ENCODE measurements around the gene STK24. TPM values are rescaled to one million over a fixed set of nuclear protein-coding genes. Genes with fewer than 3 reads are reported as not detected.
"Not testable (repeated sequence)": the region's sequence is repeated elsewhere in the genome, so short reads cannot be mapped to it uniquely, and the experiment has no call there.

The STK24 gene
- total RNA-seq (10 to 100 TPM; 27.2 to 38.7 (median 33.9) TPM), polyA plus RNA-seq (10 to 100 TPM; 28.2 to 58.1 (median 39.6) TPM)
- long read RNA-seq, donor 1, full-length matches to known transcripts: 23 of 27 reads
- long read RNA-seq, donor 1, partial matches to known transcripts: 1 of 27 reads
- long read RNA-seq, donor 1, other reads (novel, unspliced or antisense): 3 of 27 reads
- long read RNA-seq, donor 2, full-length matches to known transcripts: 35 of 44 reads
- long read RNA-seq, donor 2, partial matches to known transcripts: 5 of 44 reads
- long read RNA-seq, donor 2, other reads (novel, unspliced or antisense): 4 of 44 reads

DNA sequence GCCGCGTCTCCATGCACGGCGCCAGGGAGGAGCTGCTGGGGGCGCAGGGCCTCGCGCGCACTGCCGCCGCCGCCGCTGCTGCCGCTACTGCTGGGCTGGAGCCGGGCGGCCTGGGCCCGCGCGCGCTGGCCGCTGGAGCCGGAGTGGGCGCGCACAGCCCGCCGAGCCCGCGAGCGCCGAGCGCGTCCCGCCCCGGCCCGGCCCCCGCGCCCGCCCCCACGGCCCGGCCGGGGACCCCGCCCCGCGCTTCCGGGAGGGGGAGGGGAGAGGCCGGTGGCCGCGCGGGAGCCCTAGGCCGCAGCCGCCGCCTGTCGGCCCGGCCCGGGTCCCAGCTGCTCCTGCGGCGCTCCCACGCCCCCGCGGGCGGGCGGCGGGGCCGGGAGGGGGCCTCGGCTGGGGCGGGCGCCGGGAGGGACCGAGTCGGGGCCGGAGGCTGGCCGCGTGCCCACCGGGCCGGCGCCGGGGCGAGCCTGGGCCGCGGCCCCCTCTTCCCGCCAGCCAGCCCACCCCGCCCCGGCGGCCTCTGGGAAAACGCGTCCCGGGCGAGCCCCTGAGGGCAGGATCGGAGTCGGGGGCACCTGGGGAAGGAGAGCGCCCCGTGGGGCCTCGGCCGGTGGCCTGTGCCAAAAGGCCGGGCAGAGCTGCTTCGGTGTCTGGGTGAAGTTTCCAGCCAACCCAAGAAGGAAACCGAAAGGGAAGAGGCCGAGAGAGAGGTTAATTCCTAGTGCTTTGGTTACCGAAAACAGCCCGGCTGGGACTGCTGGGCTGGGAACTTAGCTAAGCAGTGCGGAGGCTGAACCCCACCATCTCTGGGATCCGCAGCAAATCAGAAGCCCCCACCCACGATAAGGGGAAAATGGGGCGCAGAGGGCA is at the start of gene STK24:
Gene STK24, minus strand, starts transcription at position 145 of the 873 bp plus-strand sequence. CDS start 321 bp downstream, outside the sequence.
- Histone ChIP-seq H3K4me1 (peaks cover 31% of the 10 kb centered on the region), H3K27me3 (ENCODE audit: insufficient read depth in 3 of 3, low read length in 2 of 3) (no peaks in the 10 kb centered on the region), H3K36me3 (ENCODE audit: insufficient read depth in 1 of 2, low read depth in 1 of 2) (no peaks in the 10 kb centered on the region), H3K4me3 (peak within 1 kb of the TSS; percentile 98), H3K9me3 (no peaks in the 10 kb centered on the region), H3K27ac (peak within 1 kb of the TSS; percentile 97)
- DNase-seq (peak; percentile 82 to 84), ATAC-seq (peak; percentile 76 to 89 (median 82))
- intact Hi-C loops (cut with DNase I): loop anchor here (5.0 kb wide), 4 partner anchors 70 to 130 kb away; no protein-coding TSS in a partner anchor
- TF ChIP-seq, protein P1, sequence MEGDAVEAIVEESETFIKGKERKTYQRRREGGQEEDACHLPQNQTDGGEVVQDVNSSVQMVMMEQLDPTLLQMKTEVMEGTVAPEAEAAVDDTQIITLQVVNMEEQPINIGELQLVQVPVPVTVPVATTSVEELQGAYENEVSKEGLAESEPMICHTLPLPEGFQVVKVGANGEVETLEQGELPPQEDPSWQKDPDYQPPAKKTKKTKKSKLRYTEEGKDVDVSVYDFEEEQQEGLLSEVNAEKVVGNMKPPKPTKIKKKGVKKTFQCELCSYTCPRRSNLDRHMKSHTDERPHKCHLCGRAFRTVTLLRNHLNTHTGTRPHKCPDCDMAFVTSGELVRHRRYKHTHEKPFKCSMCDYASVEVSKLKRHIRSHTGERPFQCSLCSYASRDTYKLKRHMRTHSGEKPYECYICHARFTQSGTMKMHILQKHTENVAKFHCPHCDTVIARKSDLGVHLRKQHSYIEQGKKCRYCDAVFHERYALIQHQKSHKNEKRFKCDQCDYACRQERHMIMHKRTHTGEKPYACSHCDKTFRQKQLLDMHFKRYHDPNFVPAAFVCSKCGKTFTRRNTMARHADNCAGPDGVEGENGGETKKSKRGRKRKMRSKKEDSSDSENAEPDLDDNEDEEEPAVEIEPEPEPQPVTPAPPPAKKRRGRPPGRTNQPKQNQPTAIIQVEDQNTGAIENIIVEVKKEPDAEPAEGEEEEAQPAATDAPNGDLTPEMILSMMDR (IDR thresholded peaks at IDR 0.05): no peak
- WGBS, 3 donors: 0 to 1% (median 0%) methylated on average over 31 to 98 of the region's 103 CpGs

DNA sequence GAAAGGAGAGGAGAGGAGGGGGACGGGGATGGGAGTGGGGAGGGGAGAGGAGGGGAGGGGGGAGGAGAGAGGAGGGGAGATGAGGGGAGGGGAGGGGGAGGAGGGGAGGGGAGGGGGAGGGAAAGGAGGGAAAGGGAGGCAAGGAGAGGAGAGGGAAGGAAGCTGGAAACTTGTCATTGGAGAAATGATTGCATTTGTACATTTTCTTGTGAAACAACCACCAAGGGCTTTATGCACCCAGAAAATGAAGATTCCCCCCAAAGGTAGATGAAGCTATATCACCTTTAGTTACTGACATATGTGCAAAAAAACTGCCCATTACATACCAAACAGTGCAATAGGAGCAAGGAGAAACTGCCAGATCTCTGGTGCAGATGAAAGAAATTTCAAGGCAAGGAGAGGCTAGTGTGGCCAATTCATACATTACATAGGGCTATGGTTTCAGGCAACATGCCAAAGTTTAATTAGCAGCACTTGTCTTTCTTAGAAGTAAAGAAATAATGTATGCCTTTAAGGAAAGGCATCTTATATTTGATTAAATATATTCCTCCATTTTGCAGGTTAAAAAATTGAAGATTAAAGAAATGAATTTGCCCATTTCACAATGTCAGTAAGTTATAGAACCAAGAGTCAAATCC is 49.5 kb upstream of the STK24 start:
- no peak overlapping the region for H3K27ac ChIP-seq
- TF ChIP-seq, protein P1 (IDR thresholded peaks at IDR 0.05): no peak
- intact Hi-C loops (cut with DNase I): no loop called here
- no peak for ATAC-seq
- no CpG with 5 or more reads among the region's 1 CpG for WGBS, 3 donors
- H3K4me1 ChIP-seq: no peaks in the 10 kb centered on the region
- DNase-seq: no peak
- no peaks in the 10 kb centered on the region for H3K9me3 ChIP-seq
- H3K27me3 ChIP-seq (ENCODE audit: insufficient read depth in 3 of 3, low read length in 2 of 3): no peaks in the 10 kb centered on the region
- H3K4me3 ChIP-seq: no peak overlapping the region
- no peaks in the 10 kb centered on the region for H3K36me3 ChIP-seq (ENCODE audit: insufficient read depth in 1 of 2, low read depth in 1 of 2)

DNA sequence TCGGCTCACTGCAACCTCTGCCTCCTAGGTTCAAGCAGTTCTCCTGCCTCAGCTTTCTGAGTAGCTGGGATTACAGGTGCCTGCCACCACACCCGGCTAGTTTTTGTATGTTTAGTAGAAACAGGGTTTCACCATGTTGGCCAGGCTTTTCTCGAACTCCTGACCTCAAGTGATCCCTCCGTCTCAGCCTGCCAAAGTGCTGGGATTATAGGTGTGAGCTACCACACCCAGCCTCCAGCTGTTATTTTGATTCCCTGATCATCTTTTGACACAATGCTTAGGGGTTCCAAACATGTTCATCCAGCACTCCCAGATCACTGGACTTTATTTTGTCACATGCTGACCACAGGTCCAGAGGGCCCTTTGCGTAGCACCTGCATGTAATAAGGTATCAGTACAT is 47.7 kb upstream of the STK24 start:
- H3K9me3 ChIP-seq; intact Hi-C loops (cut with DNase I); H3K36me3 ChIP-seq (ENCODE audit: insufficient read depth in 1 of 2, low read depth in 1 of 2); DNase-seq; H3K4me3 ChIP-seq; H3K27ac ChIP-seq; ATAC-seq; H3K4me1 ChIP-seq; H3K27me3 ChIP-seq (ENCODE audit: insufficient read depth in 3 of 3, low read length in 2 of 3): not testable (repeated sequence)
- WGBS, 3 donors: 48 to 64% (median 49%) methylated on average over 5 of the region's 5 CpGs

DNA sequence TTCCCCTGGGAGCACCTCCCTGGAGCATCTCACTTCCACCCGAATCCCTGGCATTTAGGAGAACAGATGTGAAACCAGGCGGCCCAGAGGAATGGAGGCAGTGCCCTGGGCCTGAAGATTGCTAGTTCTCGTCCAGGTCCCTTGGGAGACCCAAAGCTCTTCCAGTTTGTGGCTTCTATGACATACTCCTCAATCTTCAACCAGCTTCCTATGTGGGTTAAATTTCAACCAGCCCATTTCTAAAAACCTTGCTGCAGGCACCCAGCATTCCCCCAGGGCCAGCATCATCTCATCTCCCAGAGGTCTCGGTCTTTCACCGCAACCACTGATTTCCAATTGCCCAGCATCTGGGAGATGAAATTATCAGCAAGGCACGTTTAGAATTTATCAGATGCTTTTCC is 46.0 kb upstream of the STK24 start:
- H3K36me3 ChIP-seq (ENCODE audit: insufficient read depth in 1 of 2, low read depth in 1 of 2): no peaks in the 10 kb centered on the region
- no peaks in the 10 kb centered on the region for H3K4me1 ChIP-seq
- no peaks in the 10 kb centered on the region for H3K27me3 ChIP-seq (ENCODE audit: insufficient read depth in 3 of 3, low read length in 2 of 3)
- H3K27ac ChIP-seq: no peak overlapping the region
- no peak overlapping the region for H3K4me3 ChIP-seq
- ATAC-seq (no peak), DNase-seq (no peak)
- no peaks in the 10 kb centered on the region for H3K9me3 ChIP-seq
- intact Hi-C loops (cut with DNase I): no loop called here
- WGBS, 3 donors: 54 to 63% (median 55%) methylated on average over 6 of the region's 6 CpGs
- TF ChIP-seq, protein P1 (IDR thresholded peaks at IDR 0.05): no peak

DNA sequence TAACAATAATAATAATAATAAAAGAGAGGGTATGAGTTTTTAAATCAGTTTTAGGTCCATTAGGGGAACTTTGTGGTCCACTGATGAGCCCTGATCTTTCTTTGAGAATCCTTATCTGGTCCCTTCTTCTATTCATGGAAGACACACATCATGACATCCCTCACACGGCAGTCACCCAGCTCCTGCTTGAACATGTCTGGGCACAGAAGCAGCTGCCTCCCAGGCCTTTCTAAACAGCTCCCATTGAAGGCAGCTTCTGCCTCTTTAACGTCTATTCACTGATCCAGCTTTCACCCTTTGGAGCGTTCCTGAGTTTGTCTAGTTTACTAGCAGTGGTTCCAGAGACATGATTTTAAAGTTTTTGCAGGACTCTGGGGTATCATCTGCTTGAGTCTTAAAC is 42.6 kb upstream of the STK24 start:
- no peak for DNase-seq
- Histone ChIP-seq H3K27me3 (ENCODE audit: insufficient read depth in 3 of 3, low read length in 2 of 3) (no peaks in the 10 kb centered on the region), H3K4me1 (no peaks in the 10 kb centered on the region), H3K9me3 (no peaks in the 10 kb centered on the region), H3K27ac (no peak overlapping the region), H3K4me3 (no peak overlapping the region), H3K36me3 (ENCODE audit: insufficient read depth in 1 of 2, low read depth in 1 of 2) (no peaks in the 10 kb centered on the region)
- intact Hi-C loops (cut with DNase I): no loop called here
- 90 to 92% (median 90%) methylated on average over 3 of the region's 3 CpGs for WGBS, 3 donors
- TF ChIP-seq, protein P1 (IDR thresholded peaks at IDR 0.05): no peak
- ATAC-seq: no peak

DNA sequence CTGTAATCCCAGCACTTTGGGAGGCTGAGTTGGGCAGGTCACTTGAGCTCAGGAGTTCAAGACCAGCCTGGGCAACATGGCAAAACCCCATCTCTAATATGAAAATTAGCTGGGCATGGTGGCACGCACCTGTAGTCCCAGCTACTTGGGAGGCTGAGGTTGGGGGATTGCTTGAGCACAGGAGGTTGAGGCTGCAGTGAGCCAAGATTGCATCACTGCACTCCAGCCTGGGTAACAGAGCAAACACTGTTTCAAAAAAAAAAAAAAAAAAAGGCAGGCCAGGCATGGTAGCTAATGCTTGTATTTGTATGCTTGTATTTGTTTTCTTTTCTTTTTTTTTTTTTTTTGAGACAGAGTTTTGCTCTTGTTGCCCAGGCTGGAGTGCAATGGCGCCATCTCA is 38.7 kb upstream of the STK24 start:
- DNase-seq; intact Hi-C loops (cut with DNase I); H3K27ac ChIP-seq; H3K27me3 ChIP-seq (ENCODE audit: insufficient read depth in 3 of 3, low read length in 2 of 3); ATAC-seq; H3K4me3 ChIP-seq; H3K9me3 ChIP-seq; H3K36me3 ChIP-seq (ENCODE audit: insufficient read depth in 1 of 2, low read depth in 1 of 2); H3K4me1 ChIP-seq: not testable (repeated sequence)
- 96 to 100% (median 98%) methylated on average over 2 of the region's 2 CpGs for WGBS, 3 donors
